IMR-90 (cell line): Measurements from ENCODE around the gene DIAPH2. TPM values are rescaled to one million over a fixed set of nuclear protein-coding genes. Genes with fewer than 3 reads are reported as not detected.

Source experiments
- ATAC-seq: fragments of 200-7000 bp; cut with Tn5 transposase; 2 replicates; pipeline ENCODE4 v1.9.1; 2020; ENCODE audit warnings: low read depth, mild to moderate bottlenecking, moderate library complexity
- BruUV-seq: library from RNA; stranded (reverse); fragments of 400-500 nt; replicated peaks from 2 replicates; lab custom pipeline; 2021; lab: Mats Ljungman, UMichigan
- CTCF ChIA-PET: fragments of 300-600 bp; formaldehyde crosslinking; extraction: SDS; loops from one replicate; lab custom pipeline; 2021; ENCODE audit warnings: antibody characterized with exemption; lab: Yijun Ruan, JAX
- POLR2A ChIA-PET: fragments of 300-600 bp; sonication (Branson Sonifier 250); formaldehyde crosslinking; loops from one replicate; lab custom pipeline; 2022; ENCODE audit warnings: antibody characterized with exemption; ENCODE audit not compliant: unreplicated experiment; lab: Charles Lee
- DNase-seq: peaks from one replicate; pipeline ENCODE4 v3.0.0; 2013
- H2AFZ ChIP-seq: replicated peaks from 2 replicates; pipeline ENCODE3; 2013; ENCODE audit warnings: low read length, mild to moderate bottlenecking; ENCODE audit not compliant: poor library complexity
- H2AK5ac ChIP-seq: 2 replicates; pipeline ENCODE4 v1.6.1; 2013; ENCODE audit warnings: low read depth, low read length, inconsistent platforms
- H2AK9ac ChIP-seq: replicated peaks from 2 replicates; pipeline ENCODE3; 2013; ENCODE audit warnings: mild to moderate bottlenecking, low read depth, low read length, moderate library complexity; ENCODE audit not compliant: poor library complexity
- H2BK120ac ChIP-seq: 2 replicates; pipeline ENCODE4 v1.6.1; 2013; ENCODE audit warnings: low read depth, low read length, inconsistent platforms
- H2BK15ac ChIP-seq: 3 replicates; pipeline ENCODE4 v1.6.1; 2013; ENCODE audit warnings: low read depth, low read length, inconsistent platforms
- H2BK20ac ChIP-seq: 2 replicates; pipeline ENCODE4 v1.6.1; 2013; ENCODE audit warnings: low read depth, mild to moderate bottlenecking, inconsistent platforms, low read length, moderate library complexity
- H2BK5ac ChIP-seq: 2 replicates; pipeline ENCODE4 v1.6.1; 2013; ENCODE audit warnings: mild to moderate bottlenecking, low read depth, low read length, inconsistent platforms; ENCODE audit not compliant: poor library complexity, severe bottlenecking
- H3K14ac ChIP-seq: replicated peaks from 2 replicates; pipeline ENCODE4 v1.6.1; 2013; ENCODE audit warnings: low read depth, low read length, inconsistent platforms
- H3K18ac ChIP-seq: 2 replicates; pipeline ENCODE4 v1.6.1; 2013; ENCODE audit warnings: low read depth, low read length, control low read depth
- H3K23ac ChIP-seq: 2 replicates; pipeline ENCODE4 v1.6.1; 2013; ENCODE audit warnings: low read depth, low read length, inconsistent platforms
- H3K27ac ChIP-seq: 2 replicates; pipeline ENCODE4 v1.5.1; 2013; ENCODE audit warnings: mild to moderate bottlenecking, control low read depth, low read length; ENCODE audit not compliant: insufficient read depth
- H3K27me3 ChIP-seq: 2 replicates; pipeline ENCODE4 v1.6.1; 2013; ENCODE audit warnings: low read length; ENCODE audit not compliant: control insufficient read depth, insufficient read depth
- H3K36me3 ChIP-seq: 2 replicates; pipeline ENCODE4 v1.6.1; 2013; ENCODE audit warnings: low read length, mixed read lengths; ENCODE audit not compliant: control insufficient read depth, insufficient read depth
- H3K4ac ChIP-seq: 2 replicates; pipeline ENCODE4 v1.6.1; 2013; ENCODE audit warnings: low read depth, low read length, inconsistent platforms
- H3K4me1 ChIP-seq: 2 replicates; pipeline ENCODE4 v1.6.1; 2013; ENCODE audit warnings: low read length, mixed read lengths; ENCODE audit not compliant: control insufficient read depth, insufficient read depth
- H3K4me2 ChIP-seq: 2 replicates; pipeline ENCODE4 v1.6.1; 2013; ENCODE audit warnings: low read depth, mild to moderate bottlenecking, control low read depth, low read length, moderate library complexity
- H3K4me3 ChIP-seq: 2 replicates; pipeline ENCODE4 v1.5.1; 2013; ENCODE audit warnings: low read depth, mild to moderate bottlenecking, control low read depth, low read length, moderate library complexity; ENCODE audit not compliant: insufficient read depth
- H3K56ac ChIP-seq: 2 replicates; pipeline ENCODE4 v1.6.1; 2013; ENCODE audit warnings: low read length, inconsistent platforms; ENCODE audit not compliant: insufficient read depth; ENCODE audit errors: extremely low read depth
- H3K79me1 ChIP-seq, 2 experiments: 2 replicates each; pipeline ENCODE4 v1.6.1; 2013; ENCODE audit warnings: low read length in 2 of 2, inconsistent platforms in 1 of 2, low read depth in 1 of 2
- H3K9ac ChIP-seq: 2 replicates; pipeline ENCODE4 v1.6.1; 2013; ENCODE audit warnings: low read depth, low read length, control low read depth
- H3K9me1 ChIP-seq: 2 replicates; pipeline ENCODE4 v1.6.1; 2013; ENCODE audit warnings: low read length, inconsistent platforms; ENCODE audit not compliant: insufficient read depth
- H3K9me3 ChIP-seq: 2 replicates; pipeline ENCODE4 v1.6.1; 2013; ENCODE audit warnings: low read length; ENCODE audit not compliant: control insufficient read depth, insufficient read depth
- H4K20me1 ChIP-seq: 2 replicates; pipeline ENCODE4 v1.6.1; 2013; ENCODE audit warnings: low read length, inconsistent platforms; ENCODE audit not compliant: insufficient read depth
- H4K5ac ChIP-seq: 2 replicates; pipeline ENCODE4 v1.6.1; 2013; ENCODE audit warnings: mild to moderate bottlenecking, low read depth, low read length, control low read depth
- H4K8ac ChIP-seq, 2 experiments: 2 replicates each; pipeline ENCODE4 v1.6.1; 2013; ENCODE audit warnings: low read depth in 2 of 2, low read length in 2 of 2, control low read depth in 1 of 2, inconsistent platforms in 1 of 2
- H4K91ac ChIP-seq: 2 replicates; pipeline ENCODE4 v1.6.1; 2013; ENCODE audit warnings: low read depth, low read length, inconsistent platforms; ENCODE audit not compliant: insufficient read depth
- BHLHE40 ChIP-seq: fragments of 150-350 bp; IDR thresholded peaks from 2 replicates; pipeline ENCODE4 v1.6.1; 2016; ENCODE audit warnings: mild to moderate bottlenecking, low read depth, low read length
- CEBPB ChIP-seq: IDR thresholded peaks from 2 replicates; pipeline ENCODE4 v1.6.1; 2012; ENCODE audit warnings: low read depth, low read length, improper control_type of control experiment
- MAFK ChIP-seq: IDR thresholded peaks from 2 replicates; pipeline ENCODE4 v1.6.1; 2012; ENCODE audit warnings: low read depth, low read length, improper control_type of control experiment
- MAZ ChIP-seq: IDR thresholded peaks from 2 replicates; pipeline ENCODE4 v1.6.1; 2012; ENCODE audit warnings: low read depth, mild to moderate bottlenecking, low read length, improper control_type of control experiment, moderate library complexity, borderline replicate concordance
- NFE2L2 ChIP-seq: fragments of 150-350 bp; IDR thresholded peaks from 2 replicates; pipeline ENCODE4 v1.6.1; 2016; ENCODE audit warnings: low read depth, mild to moderate bottlenecking, low read length
- dilution Hi-C: fragments of 300-500 bp; cut with HindIII; formaldehyde crosslinking; loops from one replicate; pipeline ENCODE4 v1.14.3; 2018; ENCODE audit warnings: low sequenced_read_pairs; ENCODE audit not compliant: unreplicated experiment
- in situ Hi-C: fragments of 300-500 bp; cut with MboI; formaldehyde crosslinking; loops from 3 replicates; pipeline ENCODE4 v1.14.3; 2019; ENCODE audit warnings: low sequenced_read_pairs, inconsistent platforms, mixed read lengths
- intact Hi-C: fragments of 100-400 bp; cut with micrococcal nuclease; formaldehyde crosslinking; loops from 2 replicates; pipeline ENCODE4 v1.10.0; 2022
- polyA plus RNA-seq, 3 experiments: library from polyadenylated mRNA; depleted of rRNA; stranded (reverse); fragments of >200 nt; gene quantifications; 2 replicates each; pipeline ENCODE4 v1.2.3, GENCODE V29; 2012; ENCODE audit warnings: low replicate concordance in 1 of 3
- total RNA-seq: library from RNA; depleted of rRNA; stranded (reverse); fragments of >200 nt; gene quantifications from 2 replicates; pipeline ENCODE4 v1.2.3, GENCODE V29; 2012
- TF ChIP-seq, protein P1 (sequence below): conservative IDR thresholded peaks from 2 replicates; pipeline ENCODE4 v1.5.1; 2012; ENCODE audit warnings: mild to moderate bottlenecking, low read depth, low read length, improper control_type of control experiment

The DIAPH2 gene
- total and polyA plus RNA-seq, 2 of the 4 experiments (the other 2 are of a cell fraction), result 3.6 to 19.9 TPM

DNA sequence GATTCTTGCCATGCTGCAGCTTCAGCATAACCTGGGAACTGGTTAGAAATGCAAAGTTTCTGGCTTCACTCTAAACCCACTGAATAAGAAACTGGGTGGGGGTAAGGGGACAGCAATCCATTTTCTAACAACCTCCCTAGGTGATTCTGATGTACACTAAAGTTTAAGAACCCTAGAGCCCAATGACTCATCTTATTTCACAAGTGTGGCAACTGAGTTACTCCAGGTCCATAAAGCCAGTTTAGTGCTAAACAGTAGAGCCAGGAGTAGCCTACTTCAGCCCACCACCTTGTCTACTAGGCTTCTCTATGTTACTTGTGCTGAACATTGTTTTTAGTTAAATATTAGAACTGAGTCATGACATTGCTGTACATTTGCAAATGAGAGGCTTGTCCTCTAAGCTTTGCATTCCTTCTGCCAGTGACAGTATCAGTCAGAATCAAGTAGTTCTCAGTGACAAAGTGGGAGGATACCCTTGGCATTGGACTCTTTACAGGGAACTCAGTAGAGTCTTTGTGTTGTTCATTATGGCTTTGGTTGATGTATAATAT, 717.0 kb downstream of the DIAPH2 start:
- H3K14ac ChIP-seq, result no peak overlapping the region; the same call in 1 of the 2 replicates
- peak overlapping the region; percentile 25; the same call in 1 of the 2 replicates for H2BK20ac ChIP-seq
- H3K27me3 ChIP-seq, result no peaks in the 10 kb centered on the region
- H4K8ac ChIP-seq, result no peak overlapping the region
- in situ Hi-C loops (no loop called here), dilution Hi-C loops (no loop called here), intact Hi-C loops (no loop called here)
- DNase-seq (peak; percentile 19), ATAC-seq (no peak)
- peaks cover 6% of the 10 kb centered on the region; the same call in 1 of the 2 replicates for H3K9me1 ChIP-seq
- H3K4me1 ChIP-seq, result peaks cover 6% of the 10 kb centered on the region
- H3K23ac ChIP-seq, result no peak overlapping the region
- no peak overlapping the region; the same call in 1 of the 2 replicates for H3K4ac ChIP-seq
- no peak overlapping the region for H3K9ac ChIP-seq
- H2AK9ac ChIP-seq, result no peak overlapping the region
- ChIA-PET POLR2A (no interaction called here), CTCF (no interaction called here)
- no peak overlapping the region for H3K27ac ChIP-seq
- H2AFZ ChIP-seq, result no peak overlapping the region
- TF ChIP-seq, protein P1, sequence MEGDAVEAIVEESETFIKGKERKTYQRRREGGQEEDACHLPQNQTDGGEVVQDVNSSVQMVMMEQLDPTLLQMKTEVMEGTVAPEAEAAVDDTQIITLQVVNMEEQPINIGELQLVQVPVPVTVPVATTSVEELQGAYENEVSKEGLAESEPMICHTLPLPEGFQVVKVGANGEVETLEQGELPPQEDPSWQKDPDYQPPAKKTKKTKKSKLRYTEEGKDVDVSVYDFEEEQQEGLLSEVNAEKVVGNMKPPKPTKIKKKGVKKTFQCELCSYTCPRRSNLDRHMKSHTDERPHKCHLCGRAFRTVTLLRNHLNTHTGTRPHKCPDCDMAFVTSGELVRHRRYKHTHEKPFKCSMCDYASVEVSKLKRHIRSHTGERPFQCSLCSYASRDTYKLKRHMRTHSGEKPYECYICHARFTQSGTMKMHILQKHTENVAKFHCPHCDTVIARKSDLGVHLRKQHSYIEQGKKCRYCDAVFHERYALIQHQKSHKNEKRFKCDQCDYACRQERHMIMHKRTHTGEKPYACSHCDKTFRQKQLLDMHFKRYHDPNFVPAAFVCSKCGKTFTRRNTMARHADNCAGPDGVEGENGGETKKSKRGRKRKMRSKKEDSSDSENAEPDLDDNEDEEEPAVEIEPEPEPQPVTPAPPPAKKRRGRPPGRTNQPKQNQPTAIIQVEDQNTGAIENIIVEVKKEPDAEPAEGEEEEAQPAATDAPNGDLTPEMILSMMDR, result no peak
- TF ChIP-seq MAFK, result no peak
- TF ChIP-seq CEBPB, result peak; percentile 13; the same call in 1 of the 2 replicates
- no peak for TF ChIP-seq NFE2L2
- no peak for TF ChIP-seq BHLHE40
- no peak for TF ChIP-seq MAZ
- peaks cover 0 to 8% of the 10 kb centered on the region in 2 experiments; a peak in 1 of 4 replicates for H3K79me1 ChIP-seq
- H2AK5ac ChIP-seq, result no peak overlapping the region
- no peak overlapping the region for H2BK5ac ChIP-seq
- H3K4me2 ChIP-seq, result no peak overlapping the region
- H4K5ac ChIP-seq, result no peak overlapping the region
- H4K20me1 ChIP-seq, result no peaks in the 10 kb centered on the region
- no peak overlapping the region for H3K18ac ChIP-seq
- no peak overlapping the region for H4K91ac ChIP-seq
- H2BK120ac ChIP-seq, result no peak overlapping the region
- no peak overlapping the region for H3K4me3 ChIP-seq
- H2BK15ac ChIP-seq, result no peak overlapping the region; the same call in 2 of the 3 replicates
- BruUV-seq, result no TSS peak
- no peaks in the 10 kb centered on the region for H3K36me3 ChIP-seq
- H3K56ac ChIP-seq, result no peak overlapping the region
- H3K9me3 ChIP-seq, result no peaks in the 10 kb centered on the region
